HG03095 (cell line): ENCODE data around the gene TFDP2.
A peak's percentile ranks its signal among the peaks of the same experiment; 100 is the strongest.
"Not testable (repeated sequence)": the region's sequence is repeated elsewhere in the genome, so short reads cannot be mapped to it uniquely, and the experiment has no call there.

Experiments
- ATAC-seq: cut with Tn5 transposase; IDR thresholded peaks from one replicate; pipeline ENCODE4 v1.9.1; 2021; ENCODE audit warnings: moderate library complexity; ENCODE audit not compliant: unreplicated experiment

The TFDP2 gene

GRCh38 chr3:142027300-142027699 lies 122.0 kb downstream of the TFDP2 start:
- ATAC-seq, result no peak

- ATAC-seq, result no peak
Observed at GRCh38 chr3:142026333-142026732, 123.0 kb downstream of the TFDP2 start.

- peak; percentile 70 for ATAC-seq
Observed at GRCh38 chr3:142022381-142022780, 127.0 kb downstream of the TFDP2 start.

GRCh38 chr3:142021127-142021526 lies 128.2 kb downstream of the TFDP2 start:
- ATAC-seq, result no peak

- peak; percentile 68 for ATAC-seq
Observed at GRCh38 chr3:142019794-142020320, 129.5 kb downstream of the TFDP2 start.

GRCh38 chr3:142013993-142014392 lies 135.4 kb downstream of the TFDP2 start:
- ATAC-seq, result no peak

- no peak for ATAC-seq
Observed at GRCh38 chr3:142013326-142013980, 135.9 kb downstream of the TFDP2 start.

GRCh38 chr3:142009029-142009428 lies 140.3 kb downstream of the TFDP2 start:
- no peak for ATAC-seq

- ATAC-seq, result no peak
Observed at GRCh38 chr3:142007710-142008399, 141.5 kb downstream of the TFDP2 start.

- ATAC-seq, result not testable (repeated sequence)
Observed at GRCh38 chr3:142004957-142005356, 144.4 kb downstream of the TFDP2 start.

- ATAC-seq, result no peak
Observed at GRCh38 chr3:142004025-142004424, 145.3 kb downstream of the TFDP2 start.

- ATAC-seq, result no peak
Observed at GRCh38 chr3:142003291-142003690, 146.1 kb downstream of the TFDP2 start.

- ATAC-seq, result no peak
Observed at GRCh38 chr3:142000325-142000870, 148.9 kb downstream of the TFDP2 start.

GRCh38 chr3:141998669-141999290 lies 150.6 kb downstream of the TFDP2 start:
- no peak for ATAC-seq

- no peak for ATAC-seq
Observed at GRCh38 chr3:141996437-141996836, 152.9 kb downstream of the TFDP2 start.

GRCh38 chr3:141994856-141995255 lies 154.5 kb downstream of the TFDP2 start:
- ATAC-seq, result no peak

- ATAC-seq, result peak; percentile 65
Observed at GRCh38 chr3:141992512-141992911, 156.8 kb downstream of the TFDP2 start.

- no peak for ATAC-seq
Observed at GRCh38 chr3:141986548-141987107, 162.7 kb downstream of the TFDP2 start.

- no peak for ATAC-seq
Observed at GRCh38 chr3:141981084-141981483, 168.3 kb downstream of the TFDP2 start.

GRCh38 chr3:141979050-141979671 lies 170.2 kb downstream of the TFDP2 start:
- ATAC-seq, result no peak

- ATAC-seq, result not testable (repeated sequence)
Observed at GRCh38 chr3:141974777-141975176, 174.6 kb downstream of the TFDP2 start.
